ENCODE measurements around the gene SHROOM3. TPM values are rescaled to one million over a fixed set of nuclear protein-coding genes. Genes with fewer than 3 reads are reported as not detected.
"Not testable (repeated sequence)": the region's sequence is repeated elsewhere in the genome, so short reads cannot be mapped to it uniquely, and the experiment has no call there.

SHROOM3 gene
- polyA plus RNA-seq, 1 donor, result 28.6 TPM

DNA sequence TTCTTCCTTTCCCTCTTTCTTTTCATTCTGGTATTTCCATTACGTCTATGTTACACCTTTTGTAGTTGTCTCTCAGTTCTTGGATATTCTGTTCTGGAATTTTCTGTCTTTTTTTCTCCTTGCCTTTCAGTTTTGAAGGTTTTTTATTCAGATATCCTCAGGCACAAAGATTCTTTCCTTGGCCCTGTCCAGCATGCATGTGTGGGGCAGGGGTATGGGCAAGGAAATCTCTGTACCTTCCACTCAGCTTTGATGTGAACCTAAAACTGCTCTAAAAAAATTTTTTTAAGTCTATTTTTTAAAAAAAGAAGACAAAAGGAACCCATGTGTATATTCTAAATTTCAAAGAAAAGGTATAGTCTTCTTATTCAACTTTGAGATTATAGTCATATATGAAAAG, 282.4 kb downstream of the SHROOM3 start:
- DNase-seq, result no peak

DNA sequence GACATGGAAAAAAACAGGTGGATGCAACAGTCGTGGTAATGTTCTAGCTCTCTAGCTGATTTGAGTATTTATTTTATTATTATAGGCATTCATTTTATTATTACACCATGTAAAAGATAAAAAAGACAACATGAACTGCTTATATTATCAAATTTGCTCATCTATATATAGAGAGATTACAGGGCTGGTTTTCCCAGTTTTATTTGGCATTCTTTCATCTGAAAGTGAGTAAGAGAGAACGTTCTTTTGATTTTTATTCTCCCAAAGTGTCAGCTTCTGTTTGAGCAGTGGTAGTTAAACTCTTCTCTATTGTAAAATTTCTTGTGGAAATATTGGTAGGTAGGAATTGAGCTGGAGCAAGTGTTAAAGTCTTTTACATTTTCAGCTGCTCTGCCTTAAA, 283.0 kb downstream of the SHROOM3 start:
- no peak for DNase-seq

GRCh38 chr4:76718831-76719230, 283.8 kb downstream of the SHROOM3 start:
- DNase-seq, result no peak

DNA sequence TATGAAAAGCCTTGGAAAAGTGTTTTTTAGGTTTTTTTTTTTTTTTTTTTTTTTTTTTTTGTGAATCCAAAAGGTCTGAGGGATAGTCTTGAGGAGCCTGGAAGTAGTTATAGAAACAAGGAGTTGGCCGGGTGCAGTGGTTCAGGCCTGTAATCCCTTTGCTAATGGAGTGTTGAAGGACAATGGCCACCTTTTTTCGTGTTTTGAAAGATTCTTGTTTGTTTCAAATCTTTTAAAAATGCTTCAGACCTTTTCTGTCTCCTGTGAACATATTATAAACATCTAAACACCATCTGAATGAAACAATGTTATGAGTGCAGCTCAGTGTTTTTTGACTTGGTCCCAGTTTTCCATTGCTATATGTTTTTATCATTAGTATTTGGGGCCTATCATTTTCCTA, 285.1 kb downstream of the SHROOM3 start:
- no peak for DNase-seq

- DNase-seq, result not testable (repeated sequence)
Observed at GRCh38 chr4:76722146-76722545, 287.1 kb downstream of the SHROOM3 start.

GRCh38 chr4:76722838-76723237, 287.8 kb downstream of the SHROOM3 start:
- no peak for DNase-seq

DNA sequence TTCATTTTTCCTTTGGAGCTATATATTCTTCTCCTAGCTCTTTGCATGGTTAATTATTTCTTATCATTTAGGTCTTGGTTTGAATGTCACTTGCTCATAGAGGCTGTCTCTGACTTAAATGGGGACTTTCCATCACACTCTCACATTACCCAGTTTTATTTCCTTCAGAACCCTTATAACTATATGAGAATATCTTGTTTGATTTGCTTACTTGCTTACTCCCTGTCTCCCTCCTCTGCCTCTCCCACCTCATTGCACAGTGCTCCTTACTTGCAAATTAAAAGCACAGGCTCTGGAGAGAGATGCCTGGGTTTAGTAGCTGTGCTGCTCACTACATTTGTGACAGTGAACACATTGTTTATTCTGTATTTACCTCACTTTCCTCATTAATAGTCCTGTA, 288.3 kb downstream of the SHROOM3 start:
- no peak for DNase-seq

DNA sequence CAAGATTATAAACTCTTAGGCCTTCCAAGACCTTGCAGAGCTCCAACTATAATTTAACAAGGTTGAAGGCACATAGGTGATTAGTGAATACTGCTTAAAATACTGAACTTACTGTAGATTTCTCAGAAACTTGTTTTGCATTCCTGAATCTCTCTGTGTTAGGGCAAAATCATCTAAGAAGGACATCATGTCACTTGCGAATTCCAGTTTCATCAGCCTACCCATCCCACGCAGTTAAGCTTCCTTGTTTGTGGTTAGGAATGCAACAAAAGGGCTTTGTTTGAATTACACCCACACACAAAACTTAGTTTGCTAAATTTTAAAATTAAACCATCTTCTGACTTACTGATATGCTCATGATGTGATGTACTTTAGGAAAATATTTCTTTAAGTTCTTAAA, 288.9 kb downstream of the SHROOM3 start:
- peak; percentile 46 for DNase-seq

- DNase-seq, result no peak
Observed at GRCh38 chr4:76725039-76725438, 290.0 kb downstream of the SHROOM3 start.

DNA sequence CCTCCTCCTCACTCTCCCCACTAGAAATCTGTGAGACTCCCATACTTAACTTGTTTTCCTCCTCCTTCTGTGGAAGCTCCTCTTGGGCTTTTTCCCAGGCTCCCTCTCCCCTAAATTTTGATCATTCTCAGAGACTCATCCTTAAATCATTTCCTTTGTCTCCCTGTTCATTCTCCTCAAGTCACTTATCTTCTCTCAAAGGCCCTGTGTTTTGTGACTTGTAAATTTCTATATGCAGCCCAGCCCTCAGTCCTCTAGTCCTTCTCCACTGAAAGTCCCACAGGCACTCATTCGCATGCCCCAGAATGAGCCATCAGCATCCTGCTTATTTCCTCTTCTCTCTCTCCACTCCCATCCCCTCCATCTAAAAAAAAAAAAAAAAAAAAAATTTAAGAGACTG, 291.1 kb downstream of the SHROOM3 start:
- DNase-seq, result no peak

GRCh38 chr4:76726631-76727030, 291.6 kb downstream of the SHROOM3 start:
- no peak for DNase-seq

DNA sequence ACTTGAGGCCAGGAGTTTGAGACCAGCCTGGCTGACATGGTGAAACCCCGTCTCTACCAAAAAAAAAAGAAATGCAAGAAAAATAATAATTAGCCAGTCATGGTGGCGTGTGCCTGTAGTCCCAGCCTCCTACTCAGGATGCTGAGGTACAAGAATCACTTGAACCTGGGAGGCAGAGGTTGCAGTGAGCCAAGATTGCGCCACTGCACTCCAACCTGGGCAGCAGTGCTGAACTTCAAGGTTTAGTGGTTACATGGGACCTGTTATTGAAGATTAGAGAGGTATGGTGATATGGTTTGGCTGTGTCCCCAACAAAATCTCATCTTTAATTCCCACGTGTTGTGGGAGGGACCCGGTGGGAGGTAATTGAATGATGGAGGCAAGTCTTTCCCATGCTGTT, 292.9 kb downstream of the SHROOM3 start:
- DNase-seq, result not testable (repeated sequence)

DNA sequence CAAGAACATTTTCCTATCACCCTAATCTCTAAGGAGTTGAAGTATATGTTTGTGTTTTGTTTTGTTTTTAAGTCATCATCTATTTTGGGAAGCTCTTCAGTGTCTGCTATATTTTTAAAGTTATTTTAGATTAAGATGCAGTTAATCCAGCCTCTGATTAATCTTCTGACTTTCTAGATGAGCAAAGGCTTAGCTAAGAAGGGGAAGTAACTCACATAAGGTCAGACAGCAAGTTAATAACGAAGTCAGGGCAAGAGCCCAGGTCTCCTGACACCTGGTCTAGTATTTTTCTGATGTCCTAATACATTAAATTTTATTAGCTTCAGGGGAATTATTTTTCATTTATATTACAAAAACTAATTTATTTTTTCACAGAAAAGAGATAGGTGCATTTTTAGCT, 294.4 kb downstream of the SHROOM3 start:
- no peak for DNase-seq

DNA sequence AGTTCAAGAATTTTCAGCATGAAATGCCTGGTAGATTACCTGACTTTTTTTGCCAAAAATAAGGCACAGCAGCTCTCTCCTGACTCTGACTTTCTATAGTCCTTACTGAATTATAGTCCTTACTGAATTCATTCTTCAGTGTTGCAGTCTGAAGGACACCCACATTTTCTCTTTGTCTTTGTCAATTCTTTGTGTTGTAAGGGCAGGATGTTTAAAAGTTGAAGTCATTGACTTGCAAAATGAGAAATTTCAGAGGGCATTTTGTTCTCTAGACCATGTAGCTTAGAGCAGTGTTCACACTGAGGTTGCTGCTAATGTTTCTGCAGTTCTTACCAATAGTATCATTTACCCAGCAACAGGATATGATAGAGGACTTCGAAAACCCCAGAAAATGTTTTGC, 295.0 kb downstream of the SHROOM3 start:
- DNase-seq, result no peak

DNA sequence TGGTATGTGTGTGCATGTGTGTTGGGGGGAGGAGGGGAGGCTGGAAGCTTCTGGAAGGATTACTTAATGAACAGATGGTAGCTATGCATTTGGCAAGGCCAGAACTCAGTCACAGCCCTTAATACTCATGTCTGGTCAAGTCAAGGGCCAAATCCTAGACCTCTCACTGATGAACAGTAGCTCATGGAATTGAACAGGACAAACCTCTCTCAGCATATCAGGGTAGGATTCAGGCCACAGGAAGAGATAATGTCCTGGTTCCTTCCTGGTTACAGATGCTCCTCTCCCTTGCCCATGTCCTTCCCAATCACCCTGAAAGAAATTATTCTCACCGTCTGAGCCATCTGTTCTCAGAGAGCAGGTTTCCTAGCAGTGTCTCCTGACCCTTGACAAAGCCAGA, 297.2 kb downstream of the SHROOM3 start:
- DNase-seq, result no peak

DNA sequence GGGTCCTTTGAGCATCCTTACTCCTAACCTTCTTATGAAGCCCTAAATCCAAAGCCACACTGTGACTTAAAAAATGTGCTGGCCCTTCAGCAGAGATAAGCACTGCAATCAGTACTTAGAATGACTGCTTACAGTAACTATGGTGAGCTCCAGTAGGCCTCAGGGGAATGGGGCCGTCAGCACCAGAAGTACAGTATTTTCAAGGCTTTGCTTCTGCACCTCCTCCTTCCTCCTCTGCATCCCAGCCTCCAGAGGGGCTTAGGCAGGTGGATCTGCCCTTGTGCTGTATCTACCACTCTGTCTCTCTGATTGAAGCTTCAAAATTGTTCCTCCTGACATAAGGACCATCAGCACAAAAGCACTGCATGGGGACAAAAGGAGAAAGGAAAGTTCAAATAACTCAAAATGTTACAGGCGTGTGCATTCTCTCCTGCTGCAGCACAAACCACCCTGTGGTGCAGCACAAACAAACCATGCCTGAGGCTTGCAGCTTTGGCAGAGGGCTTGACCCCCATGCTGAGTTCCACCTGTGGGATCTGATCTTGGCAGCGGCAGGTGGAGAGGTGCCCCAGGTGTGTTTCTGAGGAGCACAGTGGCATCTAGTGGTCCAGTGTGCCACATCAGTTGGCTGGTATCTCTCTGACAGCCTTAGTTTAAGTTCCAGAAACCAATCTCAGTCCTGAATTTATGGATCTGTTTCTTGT, 298.2 kb downstream of the SHROOM3 start:
- DNase-seq, result no peak

GRCh38 chr4:76736414-76736813, 301.4 kb downstream of the SHROOM3 start:
- no peak for DNase-seq

DNA sequence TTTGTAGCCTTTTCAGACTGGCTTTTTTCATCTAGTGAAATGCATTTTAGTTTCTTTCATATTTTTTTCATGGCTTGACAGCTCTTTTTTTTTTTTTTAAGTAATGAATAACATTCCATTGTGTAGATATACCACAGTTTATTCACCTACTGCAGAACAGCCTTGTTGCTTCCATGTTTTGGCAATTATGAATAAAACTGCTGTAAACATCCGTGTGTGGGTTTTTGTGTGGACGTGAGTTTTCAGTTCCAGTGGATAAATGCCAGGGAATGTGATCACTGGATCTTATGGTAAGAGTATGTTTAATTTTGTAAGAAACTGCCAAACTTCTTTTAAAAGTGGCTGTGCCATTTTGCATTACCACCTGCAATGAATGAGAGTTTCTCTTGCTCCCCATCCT, 302.2 kb downstream of the SHROOM3 start:
- DNase-seq, result no peak

DNA sequence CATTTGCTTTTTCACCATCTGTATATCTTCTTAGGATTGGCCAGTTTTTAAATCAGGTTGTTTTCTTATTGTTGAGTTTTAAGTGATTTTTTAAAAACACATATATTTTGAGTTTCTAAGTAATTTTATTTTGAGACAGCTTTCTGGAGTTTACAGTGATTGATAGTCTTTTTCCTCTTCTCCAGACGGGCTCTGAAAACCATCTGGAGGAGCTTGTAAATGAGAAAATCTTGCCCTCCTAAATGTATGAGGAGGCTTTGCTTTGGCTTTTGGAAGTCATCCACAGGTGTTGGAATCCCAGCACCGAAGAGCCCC, 302.7 kb downstream of the SHROOM3 start:
- DNase-seq, result no peak

DNA sequence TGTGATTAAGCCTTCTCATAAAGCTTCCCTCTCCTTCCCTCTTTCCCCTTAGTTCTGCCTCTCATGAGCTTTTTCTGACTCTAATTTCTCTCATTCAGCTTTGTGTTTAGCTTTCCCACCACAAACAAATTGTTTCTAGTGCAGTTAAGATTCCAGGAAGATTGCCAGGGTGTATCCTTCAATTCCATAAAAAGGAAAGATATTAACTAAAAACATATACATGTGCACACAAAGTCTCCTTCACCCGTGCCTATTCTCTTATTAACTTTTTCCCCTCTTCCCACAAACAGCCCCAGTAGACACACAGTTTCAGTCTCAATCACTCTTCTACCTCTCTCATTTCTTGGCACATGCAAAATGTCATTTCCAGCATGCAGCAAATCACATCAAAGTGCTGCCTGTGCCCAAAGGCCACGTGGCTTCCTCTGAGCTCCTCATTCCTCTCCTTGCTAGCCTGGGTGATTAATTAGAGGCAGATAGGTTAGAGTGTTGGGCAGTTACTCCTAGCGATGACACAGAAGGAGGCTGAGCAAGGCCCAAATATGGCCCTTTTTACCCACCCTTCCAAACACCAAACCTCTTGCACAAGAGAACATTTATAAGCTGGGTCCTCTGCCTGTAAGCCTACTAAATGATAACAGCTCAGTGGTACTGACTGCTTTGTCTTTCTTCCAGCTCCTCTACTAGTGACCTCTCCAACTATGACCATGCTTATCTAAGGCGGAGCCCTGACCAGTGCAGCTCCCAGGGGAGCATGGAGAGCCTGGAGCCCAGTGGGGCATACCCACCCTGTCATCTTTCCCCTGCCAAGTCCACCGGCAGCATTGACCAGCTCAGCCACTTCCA, 303.3 kb downstream of the SHROOM3 start:
- no peak for DNase-seq

DNA sequence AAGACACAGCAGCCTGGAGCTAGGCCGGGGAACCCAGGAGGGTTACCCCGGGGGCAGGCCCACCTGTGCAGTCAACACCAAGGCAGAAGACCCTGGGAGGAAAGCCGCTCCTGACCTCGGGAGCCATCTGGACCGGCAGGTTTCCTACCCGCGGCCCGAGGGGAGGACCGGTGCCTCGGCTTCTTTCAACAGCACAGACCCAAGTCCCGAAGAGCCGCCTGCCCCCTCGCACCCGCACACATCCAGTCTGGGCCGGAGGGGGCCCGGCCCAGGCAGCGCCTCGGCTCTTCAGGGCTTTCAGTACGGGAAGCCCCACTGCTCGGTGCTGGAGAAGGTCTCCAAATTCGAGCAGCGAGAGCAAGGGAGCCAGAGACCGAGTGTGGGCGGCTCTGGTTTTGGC, 305.2 kb downstream of the SHROOM3 start:
- DNase-seq, result no peak

- DNase-seq, result no peak
Observed at GRCh38 chr4:76740866-76741662, 306.0 kb downstream of the SHROOM3 start.

DNA sequence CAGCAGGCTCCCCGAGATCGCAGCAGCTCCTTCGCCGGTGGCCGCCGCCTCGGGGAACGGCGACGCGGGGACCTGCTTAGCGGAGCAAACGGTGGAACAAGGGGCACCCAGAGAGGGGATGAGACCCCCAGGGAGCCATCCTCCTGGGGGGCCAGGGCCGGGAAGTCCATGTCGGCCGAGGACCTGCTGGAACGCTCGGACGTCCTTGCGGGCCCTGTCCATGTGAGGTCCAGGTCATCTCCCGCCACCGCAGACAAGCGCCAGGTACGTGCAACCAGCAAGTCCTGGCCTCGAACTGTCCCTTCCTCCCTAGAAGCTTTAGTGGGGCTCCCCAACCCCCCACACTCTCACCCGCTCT, 306.6 kb downstream of the SHROOM3 start:
- no peak for DNase-seq
